GM12892 (cell line): ENCODE data around the gene MRPL51.

Experiments
- POLR2A ChIP-seq: IDR thresholded peaks from 2 replicates; pipeline ENCODE4 v1.6.1; 2011; ENCODE audit warnings: low read depth, low read length, control low read depth
- POLR2AphosphoS5 ChIP-seq: IDR thresholded peaks from 2 replicates; pipeline ENCODE4 v1.6.1; 2011; ENCODE audit warnings: low read depth, low read length, control low read depth

- no peak for TF ChIP-seq POLR2A
- TF ChIP-seq POLR2AphosphoS5: no peak
These were observed 42.6 kb upstream of the MRPL51 start for GRCh38 chr12:6535697-6535946.
